DND-41 (cell line): Measurements from ENCODE around the gene FRRS1L.

Experiments used
- ATAC-seq: fragments of 200-7000 bp; cut with Tn5 transposase; 3 replicates; pipeline ENCODE4 v1.9.1; 2021; ENCODE audit warnings: low read depth; ENCODE audit not compliant: insufficient read depth
- DNase-seq: peaks from one replicate; pipeline ENCODE4 v3.0.0-alpha.2; 2020
- H2AFZ ChIP-seq: 2 replicates; pipeline ENCODE4 v1.6.0; 2012; ENCODE audit warnings: low read depth, low read length
- H3K27ac ChIP-seq: 2 replicates; pipeline ENCODE4 v1.5.1; 2012; ENCODE audit warnings: low read length, inconsistent platforms
- H3K27me3 ChIP-seq: fragments of 200-600 bp; sonication (generic); 2 replicates; pipeline ENCODE4 v1.6.0; 2012; ENCODE audit warnings: low read length, mild to moderate bottlenecking, inconsistent platforms; ENCODE audit not compliant: insufficient read depth, poor library complexity
- H3K36me3 ChIP-seq: 2 replicates; pipeline ENCODE4 v1.5.1; 2012; ENCODE audit warnings: low read length, inconsistent platforms; ENCODE audit not compliant: insufficient read depth
- H3K4me1 ChIP-seq: 2 replicates; pipeline ENCODE4 v1.5.1; 2012; ENCODE audit warnings: mild to moderate bottlenecking, low read length; ENCODE audit not compliant: insufficient read depth
- H3K4me2 ChIP-seq: 2 replicates; pipeline ENCODE4 v1.6.0; 2012; ENCODE audit warnings: mild to moderate bottlenecking, moderate library complexity, low read length, inconsistent platforms; ENCODE audit not compliant: insufficient read depth
- H3K4me3 ChIP-seq, 2 experiments: fragments of 200-600 bp in 1 of 2; shearing (Covaris generic) in 1 of 2; 2 replicates each; pipeline ENCODE4 v1.5.1; 2012 to 2016; ENCODE audit warnings: inconsistent platforms in 2 of 2, low read length in 2 of 2, mild to moderate bottlenecking in 2 of 2, low read depth in 1 of 2, moderate library complexity in 1 of 2
- H3K79me2 ChIP-seq: 2 replicates; pipeline ENCODE4 v1.6.0; 2012; ENCODE audit warnings: low read length, inconsistent platforms; ENCODE audit not compliant: insufficient read depth
- H3K9ac ChIP-seq: 2 replicates; pipeline ENCODE4 v1.6.0; 2012; ENCODE audit warnings: low read depth, mild to moderate bottlenecking, inconsistent platforms, low read length, moderate library complexity
- H3K9me3 ChIP-seq: 2 replicates; pipeline ENCODE4 v1.5.1; 2012; ENCODE audit warnings: low read length, moderate library complexity, mild to moderate bottlenecking, inconsistent platforms; ENCODE audit not compliant: insufficient read depth, severe bottlenecking
- H4K20me1 ChIP-seq: 2 replicates; pipeline ENCODE4 v1.6.0; 2012; ENCODE audit warnings: low read length; ENCODE audit not compliant: insufficient read depth
- CTCF ChIP-seq: IDR thresholded peaks from 2 replicates; pipeline ENCODE4 v1.5.1; 2012; ENCODE audit warnings: borderline replicate concordance, low read length, moderate library complexity, mild to moderate bottlenecking; ENCODE audit not compliant: poor library complexity, severe bottlenecking; ENCODE audit errors: extremely low read depth
- EZH2 ChIP-seq: IDR thresholded peaks from 3 replicates; pipeline ENCODE4 v1.6.1; 2012; ENCODE audit warnings: borderline replicate concordance, low read depth, mild to moderate bottlenecking, moderate library complexity, low read length, inconsistent platforms; ENCODE audit not compliant: severe bottlenecking

Gene FRRS1L

GRCh38 chr9:109100543-109101201, 66.4 kb downstream of the FRRS1L start:
- Histone ChIP-seq H3K79me2 (peaks cover 96% of the 10 kb centered on the region), H3K27ac (peak overlapping the region; percentile 89), H3K36me3 (peaks cover 68% of the 10 kb centered on the region), H3K9ac (peak overlapping the region; percentile 50; the same call in 1 of the 2 replicates), H3K4me3 (peak overlapping the region in 1 of 2 experiments; percentile 39; a peak in 1 of 4 replicates), H3K27me3 (no peaks in the 10 kb centered on the region), H3K9me3 (no peaks in the 10 kb centered on the region), H3K4me2 (peak overlapping the region; percentile 59), H4K20me1 (peaks cover 27% of the 10 kb centered on the region), H3K4me1 (peaks cover 48% of the 10 kb centered on the region), H2AFZ (no peak overlapping the region)
- DNase-seq (no peak), ATAC-seq (no peak)
- TF ChIP-seq CTCF = no peak
- no peak for TF ChIP-seq EZH2

- DNase-seq = no peak
Observed at GRCh38 chr9:109098960-109099308, 68.1 kb downstream of the FRRS1L start.

GRCh38 chr9:109098171-109098959, 68.7 kb downstream of the FRRS1L start:
- ATAC-seq = no peak
- no peak for DNase-seq
- peak overlapping the region; percentile 57 for H3K27ac ChIP-seq

More at GRCh38 chr9:109098960-109099308, 68.1 kb downstream of the FRRS1L start:
- no peak for ATAC-seq
- Histone ChIP-seq H4K20me1 (peaks cover 35% of the 10 kb centered on the region), H3K79me2 (peaks cover 96% of the 10 kb centered on the region), H3K9me3 (no peaks in the 10 kb centered on the region), H3K36me3 (peaks cover 65% of the 10 kb centered on the region), H3K27me3 (no peaks in the 10 kb centered on the region), H3K27ac (peak overlapping the region; percentile 57), H3K4me3 (no peak overlapping the region), H3K4me2 (no peak overlapping the region), H2AFZ (no peak overlapping the region), H3K4me1 (peaks cover 48% of the 10 kb centered on the region), H3K9ac (no peak overlapping the region)
- TF ChIP-seq CTCF (no peak), EZH2 (no peak)

More at GRCh38 chr9:109098171-109098959, 68.7 kb downstream of the FRRS1L start:
- no peak overlapping the region for H2AFZ ChIP-seq
- peaks cover 65% of the 10 kb centered on the region for H3K36me3 ChIP-seq
- H3K4me1 ChIP-seq = peaks cover 46% of the 10 kb centered on the region
- H4K20me1 ChIP-seq = peaks cover 35% of the 10 kb centered on the region
- TF ChIP-seq CTCF (no peak), EZH2 (no peak)
- H3K9ac ChIP-seq = no peak overlapping the region
- H3K27me3 ChIP-seq = no peaks in the 10 kb centered on the region
- H3K4me2 ChIP-seq = no peak overlapping the region
- H3K79me2 ChIP-seq = peaks cover 95% of the 10 kb centered on the region
- H3K4me3 ChIP-seq = no peak overlapping the region
- H3K9me3 ChIP-seq = no peaks in the 10 kb centered on the region
